Measurements from ENCODE around the gene TRIP12. TPM values are rescaled to one million over a fixed set of nuclear protein-coding genes. Genes with fewer than 3 reads are reported as not detected.

The TRIP12 gene
- total RNA-seq, 1 experiment from 2014 or later, result 115 TPM

DNA sequence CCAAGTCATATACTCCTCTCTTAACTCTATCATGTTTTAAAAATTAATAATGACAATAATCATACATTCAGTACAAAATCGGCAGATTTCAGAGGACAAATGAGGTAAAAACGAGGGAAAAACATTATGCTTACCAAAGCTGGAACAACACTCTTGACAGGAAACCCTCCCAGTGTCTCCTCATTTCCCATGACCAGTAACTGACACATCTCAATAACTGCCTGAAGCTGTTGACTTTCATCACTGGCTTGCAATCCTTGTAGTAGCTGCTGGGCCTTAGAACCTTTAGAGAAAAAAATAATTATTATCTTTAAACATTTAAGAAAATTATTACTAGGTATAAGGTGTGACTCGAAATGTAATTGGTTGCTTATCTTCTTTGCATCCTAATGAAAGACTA lies 103.6 kb downstream of the TRIP12 start:
- Mint-ChIP-seq H3K36me3 (ENCODE audit: insufficient read depth, unreplicated experiment) (peaks cover 13% of the 10 kb centered on the region), H3K9me3 (ENCODE audit: unreplicated experiment) (no peaks in the 10 kb centered on the region), H3K4me1 (ENCODE audit: low read depth, unreplicated experiment) (peaks cover 1% of the 10 kb centered on the region), H3K4me3 (ENCODE audit: unreplicated experiment) (no peak overlapping the region), H3K27ac (ENCODE audit: unreplicated experiment) (no peak overlapping the region), H3K27me3 (ENCODE audit: insufficient read depth, unreplicated experiment) (no peaks in the 10 kb centered on the region)
- ChIA-PET CTCF (no interaction called here), POLR2A (no interaction called here)
- TF ChIP-seq, protein P1, sequence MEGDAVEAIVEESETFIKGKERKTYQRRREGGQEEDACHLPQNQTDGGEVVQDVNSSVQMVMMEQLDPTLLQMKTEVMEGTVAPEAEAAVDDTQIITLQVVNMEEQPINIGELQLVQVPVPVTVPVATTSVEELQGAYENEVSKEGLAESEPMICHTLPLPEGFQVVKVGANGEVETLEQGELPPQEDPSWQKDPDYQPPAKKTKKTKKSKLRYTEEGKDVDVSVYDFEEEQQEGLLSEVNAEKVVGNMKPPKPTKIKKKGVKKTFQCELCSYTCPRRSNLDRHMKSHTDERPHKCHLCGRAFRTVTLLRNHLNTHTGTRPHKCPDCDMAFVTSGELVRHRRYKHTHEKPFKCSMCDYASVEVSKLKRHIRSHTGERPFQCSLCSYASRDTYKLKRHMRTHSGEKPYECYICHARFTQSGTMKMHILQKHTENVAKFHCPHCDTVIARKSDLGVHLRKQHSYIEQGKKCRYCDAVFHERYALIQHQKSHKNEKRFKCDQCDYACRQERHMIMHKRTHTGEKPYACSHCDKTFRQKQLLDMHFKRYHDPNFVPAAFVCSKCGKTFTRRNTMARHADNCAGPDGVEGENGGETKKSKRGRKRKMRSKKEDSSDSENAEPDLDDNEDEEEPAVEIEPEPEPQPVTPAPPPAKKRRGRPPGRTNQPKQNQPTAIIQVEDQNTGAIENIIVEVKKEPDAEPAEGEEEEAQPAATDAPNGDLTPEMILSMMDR (IDR thresholded peaks at IDR 0.05; ENCODE audit: insufficient read depth in 1 of 2, low read depth in 1 of 2, low read length in 1 of 2, severe bottlenecking in 1 of 2, unreplicated experiment in 1 of 2), result no peak
- H3K4me1 ChIP-seq, result no peaks in the 10 kb centered on the region
- no peaks in the 10 kb centered on the region for H3K9me3 ChIP-seq
- no peaks in the 10 kb centered on the region for H3K27me3 ChIP-seq (replicated peaks; ENCODE audit: control insufficient read depth, insufficient read depth, low read length)
- no TSS peak for BruUV-seq (replicated peaks)
- no peaks in the 10 kb centered on the region for H3K36me3 ChIP-seq (ENCODE audit: control insufficient read depth, insufficient read depth, low read length)
- intact Hi-C loops (cut with micrococcal nuclease; ENCODE audit: unreplicated experiment), result no loop called here
- DNase-seq, result no peak
- H3K4me3 ChIP-seq (ENCODE audit: low read depth, low read length), result no peak overlapping the region

DNA sequence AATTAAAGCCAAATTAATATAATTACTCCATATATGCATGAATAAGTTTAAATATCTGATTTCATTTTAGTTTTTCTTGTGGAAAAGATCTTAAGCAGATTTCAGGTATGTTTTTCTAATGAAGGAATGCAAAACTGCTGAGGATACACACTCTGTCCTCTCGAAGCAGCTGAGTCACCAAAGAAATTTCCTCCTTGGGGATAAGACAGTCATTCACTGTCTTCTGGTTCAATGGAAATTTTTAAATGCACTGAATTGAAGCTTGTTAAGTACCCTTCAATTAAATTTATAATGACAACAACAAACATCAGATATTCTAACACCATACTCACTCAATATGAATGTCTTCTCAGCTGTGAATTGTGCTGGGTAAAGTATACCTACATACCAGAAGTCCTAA lies 106.0 kb downstream of the TRIP12 start:
- Histone ChIP-seq H3K36me3 (ENCODE audit: control insufficient read depth, insufficient read depth, low read length) (no peaks in the 10 kb centered on the region), H3K4me1 (no peaks in the 10 kb centered on the region), H3K4me3 (ENCODE audit: low read depth, low read length) (no peak overlapping the region), H3K27me3 (replicated peaks; ENCODE audit: control insufficient read depth, insufficient read depth, low read length) (no peaks in the 10 kb centered on the region), H3K9me3 (no peaks in the 10 kb centered on the region)
- Mint-ChIP-seq H3K27ac (ENCODE audit: unreplicated experiment) (no peak overlapping the region), H3K4me1 (ENCODE audit: low read depth, unreplicated experiment) (peaks cover 7% of the 10 kb centered on the region), H3K4me3 (ENCODE audit: unreplicated experiment) (no peak overlapping the region), H3K27me3 (ENCODE audit: insufficient read depth, unreplicated experiment) (no peaks in the 10 kb centered on the region), H3K9me3 (ENCODE audit: unreplicated experiment) (no peaks in the 10 kb centered on the region), H3K36me3 (ENCODE audit: insufficient read depth, unreplicated experiment) (peaks cover 26% of the 10 kb centered on the region)
- DNase-seq, result no peak
- TF ChIP-seq, protein P1 (IDR thresholded peaks at IDR 0.05; ENCODE audit: insufficient read depth in 1 of 2, low read depth in 1 of 2, low read length in 1 of 2, severe bottlenecking in 1 of 2, unreplicated experiment in 1 of 2), result no peak
- no TSS peak for BruUV-seq (replicated peaks)
- ChIA-PET POLR2A (no interaction called here), CTCF (no interaction called here)
- intact Hi-C loops (cut with micrococcal nuclease; ENCODE audit: unreplicated experiment), result no loop called here

DNA sequence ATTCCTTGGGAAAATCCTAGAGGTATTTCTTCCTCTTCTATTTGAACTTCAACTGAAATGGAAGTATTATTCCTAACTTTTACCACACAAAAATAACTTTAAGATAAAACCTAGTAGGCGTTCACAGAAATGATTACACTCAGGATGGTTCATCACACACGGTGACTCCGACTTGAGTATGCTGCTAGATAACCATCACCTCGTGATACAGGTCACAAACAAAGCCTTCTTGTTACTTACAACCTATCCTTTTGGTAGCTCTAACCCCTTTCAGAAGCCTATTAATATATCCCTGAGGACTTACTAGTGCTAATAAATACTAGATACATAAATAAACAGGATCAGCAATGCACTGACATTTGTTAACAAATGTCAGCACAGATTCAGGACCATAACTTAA lies 106.5 kb downstream of the TRIP12 start:
- no peak overlapping the region for H3K4me3 Mint-ChIP-seq (ENCODE audit: unreplicated experiment)
- no peaks in the 10 kb centered on the region for H3K27me3 ChIP-seq (replicated peaks; ENCODE audit: control insufficient read depth, insufficient read depth, low read length)

More for the DNA sequence above, 106.5 kb downstream of the TRIP12 start:
- H3K9me3 Mint-ChIP-seq (ENCODE audit: unreplicated experiment), result no peaks in the 10 kb centered on the region
- no peaks in the 10 kb centered on the region for H3K27me3 Mint-ChIP-seq (ENCODE audit: insufficient read depth, unreplicated experiment)
- Histone ChIP-seq H3K4me3 (ENCODE audit: low read depth, low read length) (no peak overlapping the region), H3K36me3 (ENCODE audit: control insufficient read depth, insufficient read depth, low read length) (no peaks in the 10 kb centered on the region), H3K4me1 (no peaks in the 10 kb centered on the region), H3K9me3 (no peaks in the 10 kb centered on the region)
- H3K27ac Mint-ChIP-seq (ENCODE audit: unreplicated experiment), result no peak overlapping the region
- TF ChIP-seq, protein P1 (IDR thresholded peaks at IDR 0.05; ENCODE audit: insufficient read depth in 1 of 2, low read depth in 1 of 2, low read length in 1 of 2, severe bottlenecking in 1 of 2, unreplicated experiment in 1 of 2), result no peak
- DNase-seq, result no peak
- CTCF ChIA-PET, result no interaction called here
- POLR2A ChIA-PET, result no interaction called here
- BruUV-seq (replicated peaks), result no TSS peak
- peaks cover 27% of the 10 kb centered on the region for H3K36me3 Mint-ChIP-seq (ENCODE audit: insufficient read depth, unreplicated experiment)
- intact Hi-C loops (cut with micrococcal nuclease; ENCODE audit: unreplicated experiment), result no loop called here
- H3K4me1 Mint-ChIP-seq (ENCODE audit: low read depth, unreplicated experiment), result peaks cover 7% of the 10 kb centered on the region
